Ovary (tissue), 9 donors: ENCODE data around the gene COQ4. TPM values are rescaled to one million over a fixed set of nuclear protein-coding genes. Genes with fewer than 3 reads are reported as not detected.

Source experiments
- DNase-seq, 5 donors: peaks; one replicate each; pipeline ENCODE4 v3.0.0-alpha.2; 2019 to 2020
- H3K27ac ChIP-seq, 2 donors: fragments of 200-600 bp; one replicate each; pipeline versions ENCODE4 v1.5.1 to v1.8.0; 2019 to 2022
- H3K27me3 ChIP-seq: fragments of 200-600 bp; one replicate; pipeline ENCODE4 v1.8.0; 2022
- H3K36me3 ChIP-seq: fragments of 200-600 bp; sonication (generic); one replicate; pipeline ENCODE4 v1.5.1; 2019
- H3K4me1 ChIP-seq: one replicate; pipeline ENCODE4 v1.8.1; 2013; ENCODE audit warnings: mild to moderate bottlenecking, moderate library complexity; ENCODE audit not compliant: insufficient read depth
- H3K4me3 ChIP-seq: fragments of 200-600 bp; sonication (generic); one replicate; pipeline ENCODE4 v1.5.1; 2017
- H3K9me3 ChIP-seq, 2 donors: fragments of 200-600 bp in 1 of 2; sonication (generic) in 1 of 2; one replicate each; pipeline versions ENCODE4 v1.5.1 to v1.8.1; 2013 to 2019; ENCODE audit warnings: mild to moderate bottlenecking in 1 of 2, moderate library complexity in 1 of 2
- CTCF ChIP-seq, 3 donors: fragments of 450-650 bp in 2 of 3; fragments of 200-600 bp in 1 of 3; IDR thresholded peaks; one replicate each; pipeline versions ENCODE4 v1.5.1 to v1.8.0; 2016 to 2022; ENCODE audit warnings: antibody characterized with exemption in 3 of 3, mild to moderate bottlenecking in 1 of 3
- EP300 ChIP-seq: sonication (generic); formaldehyde crosslinking; IDR thresholded peaks from one replicate; pipeline ENCODE4 v1.6.1; 2017; ENCODE audit warnings: antibody characterized with exemption
- POLR2A ChIP-seq: fragments of 450-650 bp; IDR thresholded peaks from one replicate; pipeline ENCODE4 v1.6.1; 2017; ENCODE audit warnings: antibody characterized with exemption, mild to moderate bottlenecking, moderate library complexity
- WGBS, 3 donors: extraction: QIAGEN DNeasy Blood & Tissue Kit in 1 of 3; methylation state at CpG; one replicate each; pipeline versions ENCODE4 v1.1.5 to v1.1.7; 2013 to 2017; 5-methylcytosine and 5-hydroxymethylcytosine counted together
- intact Hi-C, 4 donors: fragments of 100-400 bp; cut with DNase I; formaldehyde crosslinking; loops; one replicate each; pipeline versions ENCODE4 v1.11.0 to v1.15.1; 2022 to 2023
- polyA plus RNA-seq, 2 donors: library from polyadenylated mRNA; stranded (reverse); fragments of 200-250 nt in 1 of 2; fragments of 350-450 nt in 1 of 2; fragmentation: Illumina TruSeq in 1 of 2; extraction: RNeasy Lipid Tissue Mini Kit (QIAGEN cat#74804) in 1 of 2; gene quantifications; one replicate each; pipeline ENCODE4 v1.2.3, GENCODE V29; 2013 to 2014
- total RNA-seq, 7 donors: library from RNA; depleted of rRNA in 2 of 7; stranded (reverse); fragments of >200 nt in 2 of 7; fragmentation: NEBNext Ultra II Directional in 3 of 7; extraction: Animal tissue kit (Norgen Biotek cat#: 25700) in 3 of 7; gene quantifications; one replicate each; pipeline versions ENCODE4 v1.1.0 to v1.2.4, GENCODE V29; 2016 to 2023
- donor health status: DM: no; HTN: no; CAD: no; lungs with moderate emphysema.
- donor health status: DM: no; HTN: no; CAD: no.
- donor health status: Bipolar disorder and iron deficiency.
- donor health status: DM: yes; HTN: yes; CAD: no.
- donor health status: DM: no; HTN: no; CAD: no.
- donor health status: DM: yes; HTN: yes; CAD: no.

COQ4 gene
- total and polyA plus RNA-seq, 9 donors: 22.0 to 75.7 (median 34.2) TPM

GRCh38 chr9:128309551-128309950 is 13.1 kb upstream of the COQ4 start:
- intact Hi-C loops: no loop called here
- H3K27ac ChIP-seq: no peak overlapping the region
- no peaks in the 10 kb centered on the region for H3K36me3 ChIP-seq
- no peaks in the 10 kb centered on the region for H3K4me1 ChIP-seq
- no peak for DNase-seq
- H3K4me3 ChIP-seq: no peak overlapping the region
- TF ChIP-seq EP300 (no peak), CTCF (IDR thresholded peaks at IDR 0.05) (no peak), POLR2A (no peak)
- WGBS, 3 donors: 89 to 92% (median 91%) methylated on average over 16 of the region's 16 CpGs
- no peaks in the 10 kb centered on the region for H3K9me3 ChIP-seq
- H3K27me3 ChIP-seq: no peaks in the 10 kb centered on the region

DNA sequence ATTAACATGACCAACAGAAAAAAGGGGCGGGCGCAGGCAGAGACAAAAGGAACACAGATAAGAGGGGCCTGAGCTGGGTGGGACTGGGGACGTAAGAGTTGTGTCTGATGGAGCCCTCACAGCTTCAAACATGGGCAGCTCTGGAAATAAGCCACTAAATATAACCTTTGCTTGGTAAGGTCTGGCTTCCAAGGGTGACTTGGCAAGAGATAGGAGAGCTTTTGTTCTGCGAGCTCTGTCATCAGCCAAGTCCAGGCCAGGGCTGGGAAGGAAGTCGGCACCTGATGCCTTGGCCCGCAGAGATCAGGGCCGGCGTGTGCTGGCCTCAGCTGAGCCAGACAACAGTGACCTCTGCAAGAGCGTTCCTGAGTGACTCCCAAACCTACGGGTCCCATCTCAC is 12.2 kb upstream of the COQ4 start:
- no peaks in the 10 kb centered on the region for H3K9me3 ChIP-seq
- TF ChIP-seq CTCF (IDR thresholded peaks at IDR 0.05): no peak
- no peak for TF ChIP-seq POLR2A
- TF ChIP-seq EP300: no peak
- no peak overlapping the region for H3K27ac ChIP-seq
- no peaks in the 10 kb centered on the region for H3K36me3 ChIP-seq
- H3K27me3 ChIP-seq: no peaks in the 10 kb centered on the region
- intact Hi-C loops: no loop called here
- 80 to 88% (median 87%) methylated on average over 10 of the region's 10 CpGs for WGBS, 3 donors
- no peak for DNase-seq
- H3K4me1 ChIP-seq: no peaks in the 10 kb centered on the region
- H3K4me3 ChIP-seq: no peak overlapping the region

DNA sequence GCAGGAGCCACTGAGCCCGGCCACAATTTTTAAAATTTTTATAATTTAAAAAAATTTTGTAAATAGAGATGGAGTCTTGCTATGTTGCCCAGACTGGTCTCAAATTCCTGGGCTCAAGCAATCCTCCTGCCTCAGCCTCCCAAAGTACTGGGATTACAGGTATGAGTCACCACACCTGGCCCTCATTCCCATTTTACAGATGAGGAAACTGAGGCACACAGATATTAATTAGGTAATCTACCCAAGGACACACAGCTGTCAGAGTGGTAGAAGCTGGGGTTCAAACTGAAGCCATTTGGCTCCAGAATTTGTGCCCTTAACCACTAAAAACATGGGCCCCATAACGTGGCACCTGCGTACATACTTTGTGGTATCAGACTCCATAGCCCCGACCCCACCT is 7.9 kb upstream of the COQ4 start:
- Histone ChIP-seq H3K4me3 (no peak overlapping the region), H3K4me1 (no peaks in the 10 kb centered on the region), H3K9me3 (no peaks in the 10 kb centered on the region), H3K27ac (no peak overlapping the region), H3K36me3 (no peaks in the 10 kb centered on the region), H3K27me3 (no peaks in the 10 kb centered on the region)
- 89 to 93% (median 90%) methylated on average over 4 of the region's 4 CpGs for WGBS, 3 donors
- intact Hi-C loops: no loop called here
- DNase-seq: no peak
- TF ChIP-seq EP300 (no peak), POLR2A (no peak)

DNA sequence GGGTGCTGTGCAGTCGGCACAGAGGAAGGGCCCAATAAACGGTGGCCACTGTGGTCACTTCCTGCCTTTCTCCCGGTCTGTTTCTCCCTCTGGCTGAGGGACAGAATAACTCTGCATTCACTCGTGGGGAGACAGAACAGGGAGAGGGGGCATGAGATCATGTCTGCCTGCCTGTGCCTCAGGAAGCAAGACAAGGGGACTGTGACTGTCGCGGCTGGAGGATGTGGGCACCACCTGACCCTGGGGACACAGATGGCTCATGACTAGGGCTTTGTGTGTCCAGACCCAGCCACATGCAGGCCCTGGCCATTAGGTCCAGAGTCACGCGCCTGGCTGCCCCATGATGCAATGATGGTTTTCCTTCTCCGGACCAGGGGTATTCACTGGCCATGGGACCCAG is 6.2 kb upstream of the COQ4 start:
- H3K27ac ChIP-seq: no peak overlapping the region
- no peaks in the 10 kb centered on the region for H3K36me3 ChIP-seq
- DNase-seq: no peak
- H3K9me3 ChIP-seq: no peaks in the 10 kb centered on the region
- peaks cover 2% of the 10 kb centered on the region for H3K4me1 ChIP-seq
- no peak for TF ChIP-seq CTCF (IDR thresholded peaks at IDR 0.05)
- no peak for TF ChIP-seq POLR2A
- TF ChIP-seq EP300: no peak
- no peaks in the 10 kb centered on the region for H3K27me3 ChIP-seq
- WGBS, 3 donors: 75 to 77% (median 77%) methylated on average over 9 of the region's 9 CpGs
- no peak overlapping the region for H3K4me3 ChIP-seq
- intact Hi-C loops: no loop called here

DNA sequence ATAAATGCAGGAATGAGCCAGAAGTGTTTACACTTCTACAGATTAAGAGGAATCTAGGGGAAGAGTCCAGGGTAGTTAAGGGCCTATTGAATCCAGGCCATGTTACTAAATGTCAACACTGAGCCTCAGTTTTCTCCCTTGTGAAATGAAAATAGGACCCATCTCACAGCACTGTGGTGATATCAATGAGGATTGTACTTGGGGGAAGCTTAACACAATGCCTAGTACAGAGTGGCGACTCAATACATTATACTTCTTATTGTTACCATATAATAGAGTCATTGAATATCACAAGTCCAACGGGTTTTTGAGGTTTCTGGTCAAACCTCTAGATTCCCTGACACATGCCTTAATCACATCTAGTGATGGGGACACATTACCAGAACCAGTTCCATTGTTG is 5.0 kb upstream of the COQ4 start:
- Histone ChIP-seq H3K27ac (no peak overlapping the region), H3K4me1 (peaks cover 3% of the 10 kb centered on the region), H3K9me3 (no peaks in the 10 kb centered on the region), H3K27me3 (no peaks in the 10 kb centered on the region), H3K4me3 (no peak overlapping the region), H3K36me3 (no peaks in the 10 kb centered on the region)
- intact Hi-C loops: no loop called here
- WGBS, 3 donors: 80 to 90% (median 84%) methylated on average over 2 of the region's 2 CpGs
- TF ChIP-seq EP300: no peak
- TF ChIP-seq CTCF (IDR thresholded peaks at IDR 0.05): no peak
- no peak for DNase-seq
